ENCODE data around the gene NKAIN1. TPM values are rescaled to one million over a fixed set of nuclear protein-coding genes. Genes with fewer than 3 reads are reported as not detected.
"Not testable (repeated sequence)": the region's sequence is repeated elsewhere in the genome, so short reads cannot be mapped to it uniquely, and the experiment has no call there.

The NKAIN1 gene
- total RNA-seq, 4 donors from 2014 or later, result 0.55 TPM; not detected in 3

DNA sequence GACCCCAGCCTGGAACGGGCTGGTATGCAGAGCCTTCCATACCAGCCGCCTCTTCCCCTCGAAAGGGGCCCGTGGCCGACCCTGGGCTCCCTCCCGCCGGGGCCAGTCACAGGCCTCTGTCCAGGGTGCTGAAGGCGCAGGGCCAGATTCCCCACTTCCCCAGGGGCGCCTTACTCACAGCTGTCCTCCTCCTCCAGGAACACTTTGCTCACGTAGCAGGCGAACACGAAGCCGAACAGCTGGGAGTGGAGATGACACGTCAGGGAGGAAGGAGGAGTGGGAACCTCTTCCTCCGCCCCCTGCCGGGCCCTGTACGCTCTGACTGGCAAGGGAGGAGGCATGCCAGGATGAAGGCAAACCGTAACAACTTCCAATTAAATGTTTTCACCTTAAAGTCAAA is 57.3 kb downstream of the NKAIN1 start:
- DNase-seq, result peak; percentile 27 to 62
- no peak for TF ChIP-seq POLR2A (IDR thresholded peaks at IDR 0.05)
- TF ChIP-seq, protein P1, sequence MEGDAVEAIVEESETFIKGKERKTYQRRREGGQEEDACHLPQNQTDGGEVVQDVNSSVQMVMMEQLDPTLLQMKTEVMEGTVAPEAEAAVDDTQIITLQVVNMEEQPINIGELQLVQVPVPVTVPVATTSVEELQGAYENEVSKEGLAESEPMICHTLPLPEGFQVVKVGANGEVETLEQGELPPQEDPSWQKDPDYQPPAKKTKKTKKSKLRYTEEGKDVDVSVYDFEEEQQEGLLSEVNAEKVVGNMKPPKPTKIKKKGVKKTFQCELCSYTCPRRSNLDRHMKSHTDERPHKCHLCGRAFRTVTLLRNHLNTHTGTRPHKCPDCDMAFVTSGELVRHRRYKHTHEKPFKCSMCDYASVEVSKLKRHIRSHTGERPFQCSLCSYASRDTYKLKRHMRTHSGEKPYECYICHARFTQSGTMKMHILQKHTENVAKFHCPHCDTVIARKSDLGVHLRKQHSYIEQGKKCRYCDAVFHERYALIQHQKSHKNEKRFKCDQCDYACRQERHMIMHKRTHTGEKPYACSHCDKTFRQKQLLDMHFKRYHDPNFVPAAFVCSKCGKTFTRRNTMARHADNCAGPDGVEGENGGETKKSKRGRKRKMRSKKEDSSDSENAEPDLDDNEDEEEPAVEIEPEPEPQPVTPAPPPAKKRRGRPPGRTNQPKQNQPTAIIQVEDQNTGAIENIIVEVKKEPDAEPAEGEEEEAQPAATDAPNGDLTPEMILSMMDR (IDR thresholded peaks at IDR 0.05), result peak in 1 of 4 experiments; percentile 4
- Histone ChIP-seq H3K4me1 (peaks cover 0 to 7% of the 10 kb centered on the region in 2 donors), H3K27ac (no peak overlapping the region), H3K9me3 (no peaks in the 10 kb centered on the region), H3K36me3 (no peaks in the 10 kb centered on the region), H3K27me3 (peaks cover 0 to 5% of the 10 kb centered on the region in 2 donors), H3K4me3 (no peak overlapping the region)
- intact Hi-C loops (cut with DNase I; ENCODE audit: low total_unique reads), result loop anchor here (10.0 kb wide), 1 partner anchor 232 kb away; the partner anchor contains the start of gene SERINC2

DNA sequence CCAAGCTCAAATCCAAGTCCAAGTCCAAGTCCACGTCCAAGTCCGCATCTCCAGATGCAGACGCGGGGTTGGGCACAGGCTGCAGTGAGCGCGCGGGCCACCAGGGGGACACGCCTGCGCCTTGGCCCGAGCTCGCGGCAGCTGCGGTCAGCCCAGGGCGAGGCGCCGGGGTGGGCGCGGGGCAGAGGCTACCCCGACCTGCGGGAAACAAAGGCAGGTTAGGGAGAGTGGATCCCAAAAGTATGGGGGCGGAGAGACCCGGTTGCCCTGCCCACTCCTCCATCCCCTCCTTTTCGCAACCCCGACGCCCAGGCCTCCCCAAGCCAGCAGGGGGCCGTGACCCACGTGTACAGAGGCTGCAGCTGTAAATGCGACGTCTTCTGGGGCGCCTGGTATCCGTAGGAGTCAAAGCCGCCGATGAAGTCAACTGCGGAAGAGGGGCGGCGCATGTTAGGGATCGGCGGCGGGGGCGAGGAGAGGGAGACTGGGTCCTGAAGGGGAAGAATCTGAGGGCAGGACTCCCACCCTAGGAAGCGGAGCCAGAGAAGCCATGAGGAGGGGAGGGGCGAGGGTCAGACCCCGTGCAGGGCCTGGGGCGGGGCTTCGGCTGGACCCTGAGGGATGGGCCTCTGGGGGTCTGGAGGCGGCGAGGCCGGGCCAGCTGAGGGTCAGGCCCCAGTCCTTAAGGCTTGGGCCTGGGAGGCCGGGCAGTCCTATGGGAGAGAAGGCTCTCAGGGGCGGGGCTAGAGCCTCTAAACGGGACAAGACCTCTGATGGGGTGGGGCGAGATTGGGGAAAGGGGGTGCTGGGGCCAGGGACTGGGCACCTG is 58.0 kb downstream of the NKAIN1 start:
- peaks cover 0 to 5% of the 10 kb centered on the region in 2 donors for H3K27me3 ChIP-seq
- H3K4me1 ChIP-seq, result peaks cover 0 to 7% of the 10 kb centered on the region in 2 donors
- TF ChIP-seq POLR2A (IDR thresholded peaks at IDR 0.05), result no peak
- TF ChIP-seq, protein P1 (IDR thresholded peaks at IDR 0.05), result peak in 3 of 4 experiments; percentile 36 to 51 (median 43)
- no peak overlapping the region for H3K27ac ChIP-seq
- no peaks in the 10 kb centered on the region for H3K9me3 ChIP-seq
- H3K36me3 ChIP-seq, result no peaks in the 10 kb centered on the region
- intact Hi-C loops (cut with DNase I; ENCODE audit: low total_unique reads), result loop anchor here (10.0 kb wide), 1 partner anchor 233 kb away; the partner anchor contains the start of gene SERINC2
- peak in 1 of 2 donors; percentile 22 for DNase-seq
- no peak overlapping the region for H3K4me3 ChIP-seq

DNA sequence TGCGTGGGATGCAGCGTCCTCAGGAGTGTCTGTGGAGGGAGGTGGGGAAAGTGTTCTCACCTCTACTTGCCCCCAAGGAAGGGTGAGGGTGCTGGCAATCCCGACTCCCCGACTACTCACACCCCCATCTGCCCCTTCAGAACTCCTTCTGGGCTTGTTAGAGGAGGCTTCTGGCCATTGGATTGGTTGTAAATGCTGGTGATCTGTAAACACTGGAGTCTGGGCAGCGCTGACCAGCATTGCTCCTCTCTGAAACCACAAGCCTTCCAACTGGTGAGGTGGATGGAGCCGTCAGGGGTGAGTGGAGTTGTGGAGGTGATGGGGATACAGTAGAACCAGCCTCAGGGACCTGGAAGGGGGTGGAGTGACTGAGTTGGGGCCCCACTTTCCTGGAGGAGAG is 59.3 kb downstream of the NKAIN1 start:
- Histone ChIP-seq H3K36me3 (no peaks in the 10 kb centered on the region), H3K4me3 (no peak overlapping the region), H3K4me1 (peaks cover 0 to 7% of the 10 kb centered on the region in 2 donors), H3K27me3 (peaks cover 0 to 5% of the 10 kb centered on the region in 2 donors), H3K9me3 (no peaks in the 10 kb centered on the region), H3K27ac (no peak overlapping the region)
- intact Hi-C loops (cut with DNase I; ENCODE audit: low total_unique reads), result loop anchor here (10.0 kb wide), 1 partner anchor 234 kb away; the partner anchor contains the start of gene SERINC2
- DNase-seq, result no peak
- TF ChIP-seq, protein P1 (IDR thresholded peaks at IDR 0.05), result no peak
- TF ChIP-seq POLR2A (IDR thresholded peaks at IDR 0.05), result no peak

DNA sequence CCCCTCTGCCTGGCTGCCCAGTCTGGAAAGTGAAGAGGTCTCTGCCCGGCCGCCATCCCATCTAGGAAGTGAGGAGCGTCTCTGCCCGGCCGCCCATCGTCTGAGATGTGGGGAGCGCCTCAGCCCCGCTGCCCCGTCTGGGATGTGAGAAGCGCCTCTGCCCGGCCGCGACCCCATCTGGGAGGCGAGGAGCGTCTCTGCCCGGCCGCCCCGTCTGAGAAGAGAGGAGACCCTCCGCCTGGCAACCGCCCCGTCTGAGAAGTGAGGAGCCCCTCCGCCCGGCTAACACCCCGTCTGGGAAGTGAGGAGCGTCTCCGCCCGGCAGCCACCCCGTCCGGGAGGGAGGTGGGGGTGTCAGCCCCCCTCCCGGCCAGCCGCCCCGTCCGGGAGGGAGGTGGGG is 63.4 kb downstream of the NKAIN1 start:
- H3K4me3 ChIP-seq; intact Hi-C loops (cut with DNase I; ENCODE audit: low total_unique reads); H3K4me1 ChIP-seq; H3K27me3 ChIP-seq; H3K27ac ChIP-seq; H3K36me3 ChIP-seq; H3K9me3 ChIP-seq; DNase-seq: not testable (repeated sequence)

DNA sequence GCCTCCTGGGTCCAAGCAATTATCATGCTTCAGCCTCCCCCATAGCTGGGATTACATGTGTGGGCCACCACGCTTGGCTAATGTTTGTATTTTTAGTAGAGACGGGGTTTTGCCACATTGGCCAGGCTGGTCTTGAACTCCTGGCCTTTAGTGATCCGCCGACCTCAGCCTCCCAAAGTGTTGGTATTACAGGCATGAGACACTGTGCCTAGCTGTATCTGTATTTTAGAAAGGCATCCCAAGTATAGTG is 69.3 kb downstream of the NKAIN1 start:
- TF ChIP-seq, protein P1 (IDR thresholded peaks at IDR 0.05), result no peak
- no peak for TF ChIP-seq POLR2A (IDR thresholded peaks at IDR 0.05)
- no peak for DNase-seq
- no peaks in the 10 kb centered on the region for H3K36me3 ChIP-seq
- H3K4me3 ChIP-seq, result no peak overlapping the region
- no peak overlapping the region for H3K27ac ChIP-seq
- no peaks in the 10 kb centered on the region for H3K27me3 ChIP-seq
- intact Hi-C loops (cut with DNase I; ENCODE audit: low total_unique reads), result no loop called here
- no peaks in the 10 kb centered on the region for H3K4me1 ChIP-seq
- H3K9me3 ChIP-seq, result no peaks in the 10 kb centered on the region

Data from uterus (tissue), 4 donors.